K562 (cell line): ENCODE results near the gene LASP1. TPM values are rescaled to one million over a fixed set of nuclear protein-coding genes. Genes with fewer than 3 reads are reported as not detected.
A peak's percentile ranks its signal among the peaks of the same experiment; 100 is the strongest.

Experiments used
- BRF2 ChIP-seq: IDR thresholded peaks from 3 replicates; pipeline ENCODE4 v1.6.1; 2011; ENCODE audit warnings: borderline replicate concordance, mild to moderate bottlenecking; ENCODE audit not compliant: insufficient read length, insufficient read depth
- CBFA2T2 ChIP-seq: fragments of 450-650 bp; conservative IDR thresholded peaks from 2 replicates; pipeline ENCODE4 v1.6.1; 2017; ENCODE audit warnings: mild to moderate bottlenecking
- ELF1 ChIP-seq: fragments of 200-800 bp; sonication (Bioruptor generic); IDR thresholded peaks from 2 replicates; pipeline ENCODE4 v1.6.1; 2016; ENCODE audit warnings: missing genetic modification characterization, missing compliant biosample characterization
- HEY1 ChIP-seq: fragments of 250-450 bp; sonication (Bioruptor Pico); IDR thresholded peaks from 2 replicates; pipeline ENCODE4 v1.5.0; 2020; ENCODE audit warnings: mild to moderate bottlenecking, moderate library complexity, borderline replicate concordance
- HMG20A ChIP-seq: fragments of 450-650 bp; formaldehyde crosslinking; conservative IDR thresholded peaks from 2 replicates; pipeline ENCODE4 v1.4.0; 2020; ENCODE audit warnings: mild to moderate bottlenecking, mixed read lengths
- IRF2 ChIP-seq: sonication (generic); formaldehyde crosslinking; IDR thresholded peaks from 2 replicates; pipeline ENCODE4 v1.8.1; 2022; ENCODE audit warnings: mild to moderate bottlenecking, missing genetic modification reagents
- KHSRP ChIP-seq: fragments of 450-650 bp; IDR thresholded peaks from 2 replicates; pipeline ENCODE4 v1.6.1; 2017
- MECOM ChIP-seq: fragments of 250-450 bp; sonication (Bioruptor Pico); IDR thresholded peaks from 2 replicates; pipeline ENCODE4 v1.8.0; 2022; ENCODE audit warnings: inconsistent platforms
- MEIS2 ChIP-seq: fragments of 450-650 bp; IDR thresholded peaks from 2 replicates; pipeline ENCODE4 v1.6.1; 2014; ENCODE audit warnings: mild to moderate bottlenecking; ENCODE audit not compliant: partially characterized antibody
- NFATC3 ChIP-seq: fragments of 450-650 bp; IDR thresholded peaks from 2 replicates; pipeline ENCODE4 v1.6.1; 2017; ENCODE audit warnings: mild to moderate bottlenecking
- POLR2AphosphoS2 ChIP-seq: IDR thresholded peaks from 2 replicates; pipeline ENCODE4 v1.6.1; 2012; ENCODE audit warnings: low read length, improper control_type of control experiment
- POLR3G ChIP-seq: IDR thresholded peaks from 2 replicates; pipeline ENCODE4 v1.6.1; 2011; ENCODE audit not compliant: insufficient read length, insufficient replicate concordance; ENCODE audit errors: extremely low read depth
- SAFB2 ChIP-seq: fragments of 200-400 bp; formaldehyde crosslinking; IDR thresholded peaks from 2 replicates; pipeline ENCODE4 v1.6.1; 2018; ENCODE audit warnings: borderline replicate concordance, low read length, low read depth, moderate library complexity; ENCODE audit not compliant: severe bottlenecking
- TAF9B ChIP-seq: fragments of 450-650 bp; IDR thresholded peaks from 2 replicates; pipeline ENCODE4 v1.6.1; 2018; ENCODE audit warnings: mild to moderate bottlenecking; ENCODE audit not compliant: partially characterized antibody
- ZHX1 ChIP-seq: fragments of 150-350 bp; conservative IDR thresholded peaks from 2 replicates; pipeline ENCODE4 v1.6.1; 2014; ENCODE audit warnings: low read length
- ZNF232 ChIP-seq: sonication (generic); formaldehyde crosslinking; IDR thresholded peaks from 2 replicates; pipeline ENCODE4 v1.8.0; 2022; ENCODE audit warnings: mild to moderate bottlenecking, missing genetic modification reagents
- ZNF586 ChIP-seq: fragments of 450-650 bp; formaldehyde crosslinking; conservative IDR thresholded peaks from 2 replicates; pipeline ENCODE4 v1.4.0; 2020; ENCODE audit warnings: mild to moderate bottlenecking, moderate library complexity
- polyA plus RNA-seq, 8 experiments: library from polyadenylated mRNA; depleted of rRNA in 4 of 8; stranded (reverse) in 5 of 8; unstranded in 3 of 8; fragments of >200 nt; fragmentation: Nextera tagmentation in 2 of 8; fragmentation: Illumina TruSeq in 1 of 8; extraction: Ambion mirVana in 2 of 8; extraction: Trizol in 1 of 8; gene quantifications; 2 replicates each; pipeline versions ENCODE4 v1.2.1 to v1.2.3, GENCODE V29; 2011 to 2014; ENCODE audit warnings: inconsistent platforms in 1 of 8, missing spikeins in 1 of 8
- total RNA-seq, 7 experiments: library from RNA; depleted of rRNA in 6 of 7; stranded (reverse); fragments of >200 nt in 6 of 7; fragmentation: Illumina TruSeq in 2 of 7; extraction: Trizol in 2 of 7; gene quantifications; 2 replicates each; pipeline versions ENCODE4 v1.2.1 to v1.2.3, GENCODE V29; 2011 to 2021; ENCODE audit warnings: low replicate concordance in 1 of 7
- TF ChIP-seq, protein P1 (sequence below): fragments of 450-650 bp; IDR thresholded peaks from 2 replicates; pipeline ENCODE4 v1.6.1; 2017; ENCODE audit warnings: antibody characterized with exemption, mild to moderate bottlenecking
- TF ChIP-seq, protein P2 (sequence below): sonication (generic); formaldehyde crosslinking; IDR thresholded peaks from 2 replicates; pipeline ENCODE4 v1.8.0; 2022; ENCODE audit warnings: missing genetic modification reagents, mild to moderate bottlenecking, borderline replicate concordance

Gene LASP1
- total and polyA plus RNA-seq, 9 of the 15 experiments (the other 6 are each of a cell fraction or from before 2014, with no cell fraction given): 23.0 to 125 (median 55.3) TPM

DNA sequence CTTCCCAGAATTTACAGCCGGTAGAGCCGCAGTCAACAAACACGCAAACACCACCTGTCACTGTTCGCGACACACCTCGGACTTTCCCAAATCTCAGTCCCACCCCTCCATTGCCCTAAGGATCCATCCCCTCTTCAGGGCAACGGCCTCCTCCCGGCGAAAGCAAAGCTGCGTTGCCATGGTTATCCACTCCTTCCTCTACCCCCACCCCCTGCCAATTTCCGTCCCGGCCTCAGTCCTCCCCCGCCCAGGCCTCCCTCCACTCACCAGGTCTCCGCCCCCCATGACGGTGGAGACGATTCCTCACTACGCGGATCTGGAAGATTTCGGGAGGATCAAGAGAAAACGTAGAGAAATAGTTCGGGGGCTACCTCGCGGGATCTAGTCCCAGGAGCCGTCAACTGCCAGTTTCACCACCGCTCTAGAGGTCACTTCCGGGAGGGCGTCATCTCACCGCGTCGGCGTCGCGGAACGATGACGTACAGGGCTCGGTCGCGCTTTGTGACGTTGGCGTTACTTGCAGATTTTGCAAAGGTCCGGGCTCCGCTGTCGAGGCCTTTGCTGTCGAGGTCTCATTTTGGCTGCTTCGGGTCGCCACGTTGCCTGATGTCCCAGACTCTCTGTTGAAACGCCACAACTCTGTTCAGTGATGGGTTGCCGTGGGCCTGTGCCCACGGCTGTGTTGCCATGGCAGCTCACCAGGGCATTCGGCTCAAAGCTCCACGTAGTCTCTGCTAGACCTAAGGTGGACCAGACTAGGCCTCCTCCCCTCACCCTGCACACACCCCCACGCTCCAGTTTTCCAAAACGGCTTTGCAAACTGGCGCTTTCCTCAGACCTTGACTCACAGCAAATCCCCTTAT lies 44.7 kb upstream of the LASP1 start, which contains the start of gene CWC25 (continued):
- peak; percentile 97 for TF ChIP-seq ZHX1
- no peak for TF ChIP-seq IRF2 (CRISPR knock-in tag)
- TF ChIP-seq ZNF586 (CRISPR knock-in tag): no peak
- peak; percentile 27 for TF ChIP-seq MEIS2
- TF ChIP-seq, protein P1, sequence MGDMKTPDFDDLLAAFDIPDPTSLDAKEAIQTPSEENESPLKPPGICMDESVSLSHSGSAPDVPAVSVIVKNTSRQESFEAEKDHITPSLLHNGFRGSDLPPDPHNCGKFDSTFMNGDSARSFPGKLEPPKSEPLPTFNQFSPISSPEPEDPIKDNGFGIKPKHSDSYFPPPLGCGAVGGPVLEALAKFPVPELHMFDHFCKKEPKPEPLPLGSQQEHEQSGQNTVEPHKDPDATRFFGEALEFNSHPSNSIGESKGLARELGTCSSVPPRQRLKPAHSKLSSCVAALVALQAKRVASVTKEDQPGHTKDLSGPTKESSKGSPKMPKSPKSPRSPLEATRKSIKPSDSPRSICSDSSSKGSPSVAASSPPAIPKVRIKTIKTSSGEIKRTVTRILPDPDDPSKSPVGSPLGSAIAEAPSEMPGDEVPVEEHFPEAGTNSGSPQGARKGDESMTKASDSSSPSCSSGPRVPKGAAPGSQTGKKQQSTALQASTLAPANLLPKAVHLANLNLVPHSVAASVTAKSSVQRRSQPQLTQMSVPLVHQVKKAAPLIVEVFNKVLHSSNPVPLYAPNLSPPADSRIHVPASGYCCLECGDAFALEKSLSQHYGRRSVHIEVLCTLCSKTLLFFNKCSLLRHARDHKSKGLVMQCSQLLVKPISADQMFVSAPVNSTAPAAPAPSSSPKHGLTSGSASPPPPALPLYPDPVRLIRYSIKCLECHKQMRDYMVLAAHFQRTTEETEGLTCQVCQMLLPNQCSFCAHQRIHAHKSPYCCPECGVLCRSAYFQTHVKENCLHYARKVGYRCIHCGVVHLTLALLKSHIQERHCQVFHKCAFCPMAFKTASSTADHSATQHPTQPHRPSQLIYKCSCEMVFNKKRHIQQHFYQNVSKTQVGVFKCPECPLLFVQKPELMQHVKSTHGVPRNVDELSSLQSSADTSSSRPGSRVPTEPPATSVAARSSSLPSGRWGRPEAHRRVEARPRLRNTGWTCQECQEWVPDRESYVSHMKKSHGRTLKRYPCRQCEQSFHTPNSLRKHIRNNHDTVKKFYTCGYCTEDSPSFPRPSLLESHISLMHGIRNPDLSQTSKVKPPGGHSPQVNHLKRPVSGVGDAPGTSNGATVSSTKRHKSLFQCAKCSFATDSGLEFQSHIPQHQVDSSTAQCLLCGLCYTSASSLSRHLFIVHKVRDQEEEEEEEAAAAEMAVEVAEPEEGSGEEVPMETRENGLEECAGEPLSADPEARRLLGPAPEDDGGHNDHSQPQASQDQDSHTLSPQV: peak; percentile 98
- TF ChIP-seq BRF2: peak; percentile 72
- TF ChIP-seq HMG20A (CRISPR knock-in tag): no peak
- peak; percentile 91 for TF ChIP-seq TAF9B
- TF ChIP-seq, protein P2, sequence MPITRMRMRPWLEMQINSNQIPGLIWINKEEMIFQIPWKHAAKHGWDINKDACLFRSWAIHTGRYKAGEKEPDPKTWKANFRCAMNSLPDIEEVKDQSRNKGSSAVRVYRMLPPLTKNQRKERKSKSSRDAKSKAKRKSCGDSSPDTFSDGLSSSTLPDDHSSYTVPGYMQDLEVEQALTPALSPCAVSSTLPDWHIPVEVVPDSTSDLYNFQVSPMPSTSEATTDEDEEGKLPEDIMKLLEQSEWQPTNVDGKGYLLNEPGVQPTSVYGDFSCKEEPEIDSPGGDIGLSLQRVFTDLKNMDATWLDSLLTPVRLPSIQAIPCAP: no peak
- no peak for TF ChIP-seq SAFB2
- peak; percentile 99 for TF ChIP-seq ELF1 (tag)
- no peak for TF ChIP-seq CBFA2T2
- no peak for TF ChIP-seq MECOM (CRISPR knock-in tag)
- no peak for TF ChIP-seq ZNF232
- peak; percentile 100 for TF ChIP-seq KHSRP
- TF ChIP-seq HEY1 (CRISPR knock-in tag): no peak
- TF ChIP-seq POLR2AphosphoS2: no peak
- 0 out of 2 replicates have a peak, but pooled peaks have one; percentile 23 for TF ChIP-seq NFATC3
- no peak for TF ChIP-seq POLR3G
